ENCODE data around the gene CNR2. TPM values are rescaled to one million over a fixed set of nuclear protein-coding genes. Genes with fewer than 3 reads are reported as not detected.
"Not testable (repeated sequence)": the region's sequence is repeated elsewhere in the genome, so short reads cannot be mapped to it uniquely, and the experiment has no call there.

Gene CNR2
- not detected in 2 replicates for total RNA-seq

- no peak for DNase-seq (ENCODE audit: low read depth in 2 of 2)
Observed at GRCh38 chr1:23913212-23913880, at the start of gene CNR2. Gene CNR2 (minus strand): TSS chr1:23913362. CDS start chr1:23875617, 37,745 bp downstream.

DNA sequence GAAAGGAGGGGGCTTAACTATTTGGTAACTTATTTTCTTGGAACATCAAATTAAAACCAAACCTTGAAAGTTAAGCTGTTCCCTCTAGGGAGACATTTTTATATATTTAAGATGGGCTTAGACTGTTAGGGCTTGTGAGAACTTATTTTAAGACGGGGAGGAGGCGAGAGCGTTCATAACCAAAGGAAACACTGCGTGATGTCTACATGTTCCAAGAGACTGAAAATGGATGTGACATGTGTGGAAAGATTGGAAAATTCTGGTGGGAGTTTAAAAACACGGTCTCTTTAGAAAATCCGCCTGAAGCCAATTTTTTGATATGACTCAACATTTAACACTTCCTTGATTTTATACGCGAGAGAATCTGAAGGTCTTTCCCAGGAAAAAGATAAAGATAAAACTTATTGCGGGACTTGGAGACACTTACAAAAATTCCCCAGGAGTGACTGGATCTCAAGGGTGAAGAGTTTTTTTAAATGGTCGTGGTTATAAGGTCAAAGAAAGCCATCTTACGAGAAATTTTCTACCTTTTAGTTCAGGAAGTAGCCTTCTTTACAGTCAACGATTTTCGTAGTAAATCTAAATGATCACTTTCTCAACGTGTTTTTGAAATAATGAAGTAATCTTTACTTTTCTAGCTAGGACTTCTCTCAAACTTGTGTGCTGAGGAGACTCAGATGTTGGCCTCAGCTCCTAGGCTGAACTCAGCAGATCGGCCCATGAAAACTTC is 47.3 kb upstream of the CNR2 start:
- peak in 1 of 2 donors; percentile 51 for DNase-seq (ENCODE audit: low read depth in 2 of 2)

DNA sequence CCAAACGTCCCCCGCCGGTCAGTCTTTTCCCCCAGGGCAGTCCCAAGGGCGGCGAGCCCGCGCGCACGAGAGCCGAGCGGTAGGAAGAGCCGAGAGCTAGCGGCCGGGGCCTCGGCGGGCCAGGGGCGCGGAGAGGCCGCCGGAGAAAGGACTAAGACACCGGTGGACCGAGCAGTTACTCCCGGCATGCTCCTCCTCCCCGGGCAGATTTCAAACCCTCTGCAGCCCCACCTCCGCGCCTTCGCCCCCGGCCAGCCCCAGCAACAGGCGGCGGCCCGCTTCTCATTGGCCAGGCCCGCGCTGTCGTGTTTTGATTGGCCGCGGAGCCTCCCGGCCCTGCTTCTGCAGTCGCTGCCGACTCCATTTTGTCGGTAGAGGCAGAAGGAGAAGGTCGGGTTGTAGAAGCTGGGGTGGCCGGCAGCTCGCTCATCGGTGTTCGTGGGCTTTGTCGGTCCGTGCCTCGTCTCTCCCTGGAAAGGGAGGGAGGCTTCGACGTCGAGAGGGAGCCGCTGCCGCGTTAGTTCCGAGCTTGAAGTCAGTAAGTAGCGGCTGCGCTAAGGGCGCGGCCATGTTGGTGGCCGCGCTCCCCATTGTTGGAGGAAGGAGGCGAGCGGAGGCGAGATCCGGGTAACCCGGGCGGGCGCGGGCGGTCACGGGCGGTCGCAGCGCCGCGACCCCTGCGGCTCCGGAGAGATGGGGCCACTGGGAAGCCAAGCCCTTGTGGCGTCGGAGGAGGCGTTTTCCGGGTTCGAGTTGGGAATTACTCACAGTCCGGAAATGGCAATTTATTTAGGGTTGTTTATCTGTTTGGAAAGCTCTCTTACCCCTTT is 46.5 kb upstream of the CNR2 start, which contains the start of gene PNRC2:
Gene PNRC2, plus strand, starts transcription at position 368 of the 830 bp plus-strand sequence. CDS start 1,630 bp downstream, outside the sequence.
- peak; percentile 96 to 97 for DNase-seq (ENCODE audit: low read depth in 2 of 2)

- peak; percentile 67 to 98 for DNase-seq (ENCODE audit: low read depth in 2 of 2)
Observed at GRCh38 chr1:23958810-23959460, 45.8 kb upstream of the CNR2 start.

DNA sequence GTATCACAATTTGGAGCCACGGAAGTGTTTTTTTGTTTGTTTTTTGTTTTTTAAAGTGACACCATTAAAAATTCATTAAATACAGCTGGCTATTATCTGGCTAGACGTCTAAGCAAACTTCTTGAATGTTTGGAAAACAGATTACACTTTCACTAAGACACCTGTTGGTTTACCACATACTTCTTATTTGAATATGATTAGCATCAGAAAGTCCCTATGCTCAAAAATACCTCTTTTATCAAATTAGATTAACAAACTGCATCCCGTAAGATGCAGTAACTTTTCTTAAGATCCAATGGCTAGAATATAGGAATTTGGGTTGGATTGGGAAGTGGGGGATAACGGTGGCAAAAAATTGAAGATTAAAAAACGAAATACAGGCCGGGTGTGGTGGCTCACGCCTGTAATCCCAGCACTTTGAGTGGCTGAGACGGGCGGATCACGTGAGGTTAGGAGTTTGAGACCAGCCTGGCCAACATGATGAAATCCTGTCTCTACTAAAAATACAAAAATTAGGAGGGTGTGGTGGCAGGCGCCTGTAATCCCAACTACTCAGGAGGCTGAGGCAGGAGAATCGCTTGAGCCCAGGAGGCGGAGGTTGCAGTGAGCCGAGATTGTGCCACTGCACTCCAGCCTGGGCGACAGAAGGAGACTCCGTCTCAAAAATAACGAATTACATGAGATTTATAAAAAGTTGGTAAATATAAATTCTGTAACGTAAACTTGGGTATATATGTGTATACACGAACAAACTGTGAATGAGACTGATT is 45.1 kb upstream of the CNR2 start:
- not testable (repeated sequence) for DNase-seq (ENCODE audit: low read depth in 2 of 2)

- DNase-seq (ENCODE audit: low read depth in 2 of 2) = no peak
Observed at GRCh38 chr1:23957096-23957495, 43.9 kb upstream of the CNR2 start.

GRCh38 chr1:23953020-23953419 is 39.9 kb upstream of the CNR2 start:
- no peak for DNase-seq (ENCODE audit: low read depth in 2 of 2)

DNA sequence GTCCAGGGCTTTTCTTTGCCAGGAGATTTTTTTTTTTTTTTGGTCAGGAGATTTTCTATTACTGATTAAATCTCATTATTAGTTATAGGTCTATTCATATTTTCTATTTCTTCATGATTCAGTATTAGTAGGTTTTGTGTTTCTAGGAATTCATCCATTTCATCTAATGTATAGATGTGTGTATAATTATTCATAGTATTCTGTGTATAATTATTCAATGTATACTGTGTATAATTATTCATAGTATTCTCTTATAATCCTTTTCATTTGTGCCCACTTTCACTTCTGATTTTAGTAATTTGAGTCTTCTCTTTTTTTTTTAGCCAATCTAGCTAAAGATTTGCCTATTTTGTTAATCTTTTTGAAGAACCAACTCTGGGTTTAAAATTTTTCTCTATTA is 34.2 kb upstream of the CNR2 start:
- no peak for DNase-seq (ENCODE audit: low read depth in 2 of 2)

DNA sequence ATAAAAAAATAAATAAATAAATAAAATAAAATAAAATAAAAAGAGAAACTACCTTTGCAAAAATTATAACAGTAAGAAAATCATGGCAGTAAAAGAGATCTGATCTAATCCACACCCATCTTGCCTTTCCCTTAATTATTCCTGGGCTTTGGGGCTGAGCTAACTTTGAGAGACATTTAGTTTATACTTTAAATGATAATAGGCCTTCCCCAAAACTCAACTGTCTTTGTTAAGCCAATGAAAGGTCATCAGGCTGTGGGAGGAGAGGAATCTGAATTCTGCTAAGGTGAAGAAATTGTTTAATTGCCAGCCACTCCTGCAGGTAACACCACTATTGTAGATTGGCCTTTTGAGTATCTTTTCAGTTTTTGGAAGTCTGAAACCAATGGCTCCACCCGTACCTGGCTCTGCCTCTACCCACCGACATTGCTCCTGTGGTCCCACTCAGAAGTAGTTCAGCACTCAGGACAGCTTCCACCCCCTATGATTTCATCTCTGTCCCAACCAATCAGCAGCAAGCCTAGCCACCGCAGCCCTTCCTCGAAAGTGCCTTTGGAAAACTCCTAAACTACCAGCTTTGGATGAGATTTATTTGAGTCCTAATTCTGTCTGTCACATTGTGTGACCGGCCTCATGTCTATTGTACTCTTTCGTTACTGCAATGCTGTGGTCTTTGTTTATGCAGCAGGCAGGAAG is 23.5 kb upstream of the CNR2 start:
- DNase-seq (ENCODE audit: low read depth in 2 of 2) = peak; percentile 5 to 33

DNA sequence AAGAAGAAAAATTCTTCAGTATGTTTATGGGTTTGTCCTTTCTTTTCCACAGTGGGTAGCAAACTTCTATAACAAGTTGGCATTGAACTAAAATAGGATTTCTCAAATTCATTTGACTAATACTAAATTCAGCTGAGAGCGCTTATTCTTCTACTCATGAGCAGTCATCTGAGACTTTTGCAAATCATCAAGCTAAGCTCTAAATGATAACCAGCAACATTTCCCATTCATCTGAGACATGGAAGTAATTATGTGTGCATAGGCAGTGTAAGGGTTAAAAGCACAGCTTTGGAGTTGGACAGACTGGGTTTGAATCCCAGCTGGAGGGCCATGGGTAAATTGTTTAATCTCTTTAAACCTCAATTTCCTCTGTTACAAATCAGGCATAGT is 18.3 kb upstream of the CNR2 start:
- DNase-seq (ENCODE audit: low read depth in 2 of 2) = no peak

- DNase-seq (ENCODE audit: low read depth in 2 of 2) = no peak
Observed at GRCh38 chr1:23930861-23931490, 17.8 kb upstream of the CNR2 start.

- no peak for DNase-seq (ENCODE audit: low read depth in 2 of 2)
Observed at GRCh38 chr1:23930270-23930669, 17.1 kb upstream of the CNR2 start.

- no peak for DNase-seq (ENCODE audit: low read depth in 2 of 2)
Observed at GRCh38 chr1:23928789-23929188, 15.6 kb upstream of the CNR2 start.

DNA sequence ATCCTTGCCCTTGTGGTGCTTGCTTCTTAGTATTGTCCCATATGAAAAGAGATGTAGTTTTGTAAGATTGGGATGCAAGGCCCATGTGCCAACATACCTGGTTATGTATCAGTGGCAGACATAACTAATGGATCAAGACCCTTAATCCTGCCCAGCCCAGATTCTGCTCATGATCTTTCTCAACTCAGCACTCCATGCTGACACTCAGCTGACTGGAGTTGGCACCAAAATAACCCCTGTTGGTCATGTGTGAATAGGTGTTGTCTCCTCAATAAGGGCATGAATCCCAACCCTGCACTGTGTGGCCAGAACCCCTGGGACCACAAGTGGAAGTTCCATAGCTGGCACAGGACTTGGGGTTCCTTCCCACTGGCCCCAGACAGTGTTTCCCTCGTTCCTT is 13.9 kb upstream of the CNR2 start:
- no peak for DNase-seq (ENCODE audit: low read depth in 2 of 2)

- DNase-seq (ENCODE audit: low read depth in 2 of 2) = no peak
Observed at GRCh38 chr1:23925279-23925678, 12.1 kb upstream of the CNR2 start.

GRCh38 chr1:23924601-23925000 is 11.4 kb upstream of the CNR2 start:
- DNase-seq (ENCODE audit: low read depth in 2 of 2) = no peak

DNA sequence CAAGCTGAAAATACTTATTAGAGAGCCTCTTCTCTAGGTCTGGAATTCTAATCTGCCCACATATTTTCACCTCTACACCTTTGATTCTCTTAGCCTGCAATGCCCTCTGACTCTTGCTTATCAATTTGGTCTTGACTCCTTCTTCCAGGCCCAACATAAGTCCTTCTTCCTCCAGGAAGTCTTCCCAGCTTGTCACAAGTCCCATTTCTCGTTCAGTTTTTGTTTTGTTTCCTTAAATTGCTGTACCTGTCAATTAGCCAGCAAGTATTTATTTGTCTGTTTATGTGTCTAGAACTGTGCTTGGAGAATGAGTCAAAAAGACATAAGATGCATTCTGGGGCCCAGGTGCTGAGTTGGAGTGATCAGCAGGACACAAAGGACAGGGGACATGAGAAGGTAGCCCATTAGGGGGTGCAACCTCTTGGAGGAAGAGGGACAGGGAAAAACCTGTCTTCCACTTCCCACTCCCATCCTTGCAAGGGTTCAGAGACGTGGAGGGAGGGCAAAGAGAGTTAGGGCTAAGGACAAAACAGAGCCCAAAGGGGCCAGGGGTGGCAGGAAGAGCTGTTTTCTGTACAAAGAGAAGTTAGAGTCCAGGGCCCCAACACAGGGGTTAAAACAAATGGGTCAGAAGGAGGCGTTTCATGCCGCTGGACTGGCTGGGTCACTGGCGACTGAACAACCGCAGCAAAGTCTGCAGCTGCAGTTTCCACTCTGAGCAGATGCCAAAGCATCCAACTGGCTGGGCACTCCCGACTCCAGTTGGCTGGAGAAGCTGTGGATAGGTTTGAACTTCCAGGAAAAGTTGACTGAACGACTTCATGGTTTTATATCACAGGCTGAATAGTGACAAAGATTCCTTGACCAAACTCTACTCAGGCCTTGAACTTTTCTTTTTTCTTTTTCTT is 10.7 kb upstream of the CNR2 start:
- DNase-seq (ENCODE audit: low read depth in 2 of 2) = no peak

- DNase-seq (ENCODE audit: low read depth in 2 of 2) = no peak
Observed at GRCh38 chr1:23922321-23922943, 9.3 kb upstream of the CNR2 start.

All from lung microvascular endothelial cell (primary cell).